Measurements from ENCODE around the gene IL1RAPL2.

DNA sequence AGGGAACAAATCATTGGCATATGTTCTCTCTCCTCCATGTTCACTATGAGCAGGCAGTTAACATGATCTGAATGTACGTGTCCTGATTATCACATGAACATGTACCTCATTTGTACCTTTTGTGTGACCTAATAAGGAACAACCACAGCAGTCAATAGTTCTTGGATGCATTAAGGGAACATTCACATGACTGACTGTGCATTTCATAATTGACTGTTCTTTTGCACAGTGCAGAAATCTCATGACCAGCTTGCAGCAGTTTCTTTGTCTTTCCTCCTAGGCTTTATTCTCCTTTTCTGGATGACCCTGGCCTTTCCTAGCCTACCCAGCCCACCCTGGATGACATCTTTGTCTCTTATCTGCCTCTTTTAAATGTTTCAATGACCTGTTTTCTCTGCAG, 711.1 kb downstream of the IL1RAPL2 start:
- TF ChIP-seq SREBF2 (IDR thresholded peaks at IDR 0.05) (no peak), EP300 (IDR thresholded peaks at IDR 0.05) (no peak), NR3C1 (IDR thresholded peaks at IDR 0.05) (no peak), MAZ (IDR thresholded peaks at IDR 0.05; ENCODE audit: borderline replicate concordance, low read depth, low read length) (no peak), ESRRA (IDR thresholded peaks at IDR 0.05; ENCODE audit: borderline replicate concordance, low read length) (no peak), MAFK (IDR thresholded peaks at IDR 0.05; ENCODE audit: partially characterized antibody) (no peak), RAD21 (conservative IDR thresholded peaks at IDR 0.05 in 1 of 2, IDR thresholded peaks at IDR 0.05 in 1 of 2) (no peak), POLR2A (IDR thresholded peaks at IDR 0.05; ENCODE audit: low read length) (no peak), POLR2AphosphoS2 (conservative IDR thresholded peaks at IDR 0.05; ENCODE audit: low read length) (no peak), JUNB (IDR thresholded peaks at IDR 0.05) (no peak), SMC3 (IDR thresholded peaks at IDR 0.05) (no peak)
- TF ChIP-seq, protein P1, sequence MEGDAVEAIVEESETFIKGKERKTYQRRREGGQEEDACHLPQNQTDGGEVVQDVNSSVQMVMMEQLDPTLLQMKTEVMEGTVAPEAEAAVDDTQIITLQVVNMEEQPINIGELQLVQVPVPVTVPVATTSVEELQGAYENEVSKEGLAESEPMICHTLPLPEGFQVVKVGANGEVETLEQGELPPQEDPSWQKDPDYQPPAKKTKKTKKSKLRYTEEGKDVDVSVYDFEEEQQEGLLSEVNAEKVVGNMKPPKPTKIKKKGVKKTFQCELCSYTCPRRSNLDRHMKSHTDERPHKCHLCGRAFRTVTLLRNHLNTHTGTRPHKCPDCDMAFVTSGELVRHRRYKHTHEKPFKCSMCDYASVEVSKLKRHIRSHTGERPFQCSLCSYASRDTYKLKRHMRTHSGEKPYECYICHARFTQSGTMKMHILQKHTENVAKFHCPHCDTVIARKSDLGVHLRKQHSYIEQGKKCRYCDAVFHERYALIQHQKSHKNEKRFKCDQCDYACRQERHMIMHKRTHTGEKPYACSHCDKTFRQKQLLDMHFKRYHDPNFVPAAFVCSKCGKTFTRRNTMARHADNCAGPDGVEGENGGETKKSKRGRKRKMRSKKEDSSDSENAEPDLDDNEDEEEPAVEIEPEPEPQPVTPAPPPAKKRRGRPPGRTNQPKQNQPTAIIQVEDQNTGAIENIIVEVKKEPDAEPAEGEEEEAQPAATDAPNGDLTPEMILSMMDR (IDR thresholded peaks at IDR 0.05) = no peak
- TF ChIP-seq, protein P2, sequence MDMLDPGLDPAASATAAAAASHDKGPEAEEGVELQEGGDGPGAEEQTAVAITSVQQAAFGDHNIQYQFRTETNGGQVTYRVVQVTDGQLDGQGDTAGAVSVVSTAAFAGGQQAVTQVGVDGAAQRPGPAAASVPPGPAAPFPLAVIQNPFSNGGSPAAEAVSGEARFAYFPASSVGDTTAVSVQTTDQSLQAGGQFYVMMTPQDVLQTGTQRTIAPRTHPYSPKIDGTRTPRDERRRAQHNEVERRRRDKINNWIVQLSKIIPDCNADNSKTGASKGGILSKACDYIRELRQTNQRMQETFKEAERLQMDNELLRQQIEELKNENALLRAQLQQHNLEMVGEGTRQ (IDR thresholded peaks at IDR 0.05) = no peak
- TF ChIP-seq, protein P3, sequence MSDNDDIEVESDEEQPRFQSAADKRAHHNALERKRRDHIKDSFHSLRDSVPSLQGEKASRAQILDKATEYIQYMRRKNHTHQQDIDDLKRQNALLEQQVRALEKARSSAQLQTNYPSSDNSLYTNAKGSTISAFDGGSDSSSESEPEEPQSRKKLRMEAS (IDR thresholded peaks at IDR 0.05) = no peak
